SW 1271 (cell line): ENCODE results near the gene ZNF568.

Source experiments
- DNase-seq, 2 experiments: peaks; one replicate each; lab custom pipeline; 2025; lab: John Stamatoyannopoulos, UW

The ZNF568 gene

DNA sequence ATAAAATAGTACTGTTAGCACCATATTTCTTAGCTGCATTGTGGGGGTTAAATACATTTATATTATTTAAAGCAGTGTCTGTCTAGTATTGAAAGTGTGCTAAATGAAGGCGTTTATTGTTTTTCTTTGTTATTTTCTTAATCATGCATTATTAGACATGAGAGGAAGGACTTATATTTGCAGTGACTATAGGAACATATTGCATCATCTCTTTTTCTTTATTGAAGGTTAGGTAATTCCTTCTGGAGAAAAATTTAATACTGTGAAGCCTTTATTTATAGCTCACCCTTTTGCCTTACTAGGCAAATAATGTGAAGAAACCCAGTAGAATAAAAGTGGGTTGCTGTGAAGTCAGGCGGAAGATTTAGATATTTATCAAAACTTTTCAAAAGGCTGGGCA, 83.2 kb downstream of the ZNF568 start:
- no peak for DNase-seq

DNA sequence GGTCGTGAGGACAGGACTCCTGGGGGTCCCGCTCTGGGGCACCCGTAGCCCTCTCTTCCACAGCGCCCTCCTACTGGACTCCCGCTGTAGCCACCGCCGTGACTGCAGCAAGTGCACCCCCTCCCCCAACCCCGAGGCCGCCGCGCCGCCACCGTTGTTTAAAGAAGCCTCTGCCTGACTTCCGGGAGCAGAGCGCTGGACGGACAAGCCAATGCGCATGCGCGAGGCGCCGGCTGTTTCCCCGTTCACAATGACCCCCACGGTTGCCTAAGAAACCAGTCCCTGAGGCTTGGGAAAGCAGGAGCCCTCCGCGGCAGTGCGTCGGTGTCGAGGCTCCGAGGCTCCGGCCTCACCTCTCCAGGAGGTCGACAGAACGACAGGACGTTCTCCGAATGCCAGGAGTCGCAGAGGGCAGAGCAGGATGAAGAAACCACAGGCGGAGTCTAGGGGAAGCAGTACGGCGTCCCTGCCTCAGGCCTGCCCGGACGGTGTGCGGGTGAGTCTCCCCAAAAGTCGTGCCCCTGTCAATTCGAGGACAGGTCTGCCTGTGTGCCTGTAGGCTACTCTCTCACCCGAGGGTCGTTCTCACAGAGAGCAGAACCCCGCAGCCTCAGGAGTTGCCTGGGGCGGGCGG, 91.6 kb downstream of the ZNF568 start:
- no peak for DNase-seq

DNA sequence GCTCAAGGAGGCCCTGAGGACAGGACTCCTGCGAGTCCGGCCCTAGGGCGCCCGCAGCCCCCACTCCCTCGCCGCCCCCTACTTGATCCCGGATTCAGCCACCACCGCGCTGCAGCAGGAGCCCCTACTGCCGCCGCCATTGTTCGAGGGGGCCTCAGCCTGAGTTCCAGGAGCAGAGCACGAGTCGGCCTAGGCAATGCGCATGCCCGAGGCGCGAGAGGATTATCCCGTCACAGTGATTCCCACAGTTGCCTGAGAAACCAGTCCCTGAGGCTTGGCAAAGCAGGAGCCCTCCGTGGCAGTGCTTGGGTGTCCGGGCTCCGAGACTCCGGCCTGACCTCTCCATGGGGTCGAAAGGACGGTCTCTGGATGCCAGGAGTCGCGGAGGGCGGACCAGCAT, 93.7 kb downstream of the ZNF568 start:
- DNase-seq: no peak

DNA sequence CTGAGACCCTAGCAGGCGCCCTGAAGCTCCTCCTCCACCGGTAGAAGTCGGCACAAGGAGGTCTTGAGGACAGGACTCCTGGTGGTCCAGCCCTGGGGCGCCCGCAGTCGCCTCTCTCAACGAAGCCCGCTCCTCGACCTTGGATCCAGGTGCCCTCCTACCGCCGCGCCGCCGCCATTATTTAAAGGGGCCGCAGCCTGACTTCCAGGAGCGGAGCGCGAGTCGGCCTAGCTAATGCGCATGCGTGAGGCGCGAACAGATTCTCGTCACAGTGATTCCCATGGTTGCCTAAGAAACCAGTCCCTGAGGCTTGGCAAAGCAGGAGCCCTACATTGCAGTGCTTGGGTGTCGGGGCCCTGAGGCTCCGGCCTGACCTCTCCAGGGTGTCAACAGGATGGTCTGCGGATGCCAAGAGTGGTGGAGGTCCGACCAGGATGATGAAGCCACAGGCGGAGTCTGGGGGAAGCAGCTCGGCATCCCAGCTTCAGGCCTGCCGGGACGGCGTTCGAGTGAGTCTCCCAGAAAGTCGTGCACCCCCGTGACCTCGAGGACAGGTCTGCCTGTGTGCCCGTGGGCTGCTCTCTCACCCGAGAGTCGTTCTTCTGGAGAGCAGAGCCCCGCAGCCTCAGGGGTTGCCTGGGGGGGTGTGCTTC, 96.1 kb downstream of the ZNF568 start:
- no peak for DNase-seq

DNA sequence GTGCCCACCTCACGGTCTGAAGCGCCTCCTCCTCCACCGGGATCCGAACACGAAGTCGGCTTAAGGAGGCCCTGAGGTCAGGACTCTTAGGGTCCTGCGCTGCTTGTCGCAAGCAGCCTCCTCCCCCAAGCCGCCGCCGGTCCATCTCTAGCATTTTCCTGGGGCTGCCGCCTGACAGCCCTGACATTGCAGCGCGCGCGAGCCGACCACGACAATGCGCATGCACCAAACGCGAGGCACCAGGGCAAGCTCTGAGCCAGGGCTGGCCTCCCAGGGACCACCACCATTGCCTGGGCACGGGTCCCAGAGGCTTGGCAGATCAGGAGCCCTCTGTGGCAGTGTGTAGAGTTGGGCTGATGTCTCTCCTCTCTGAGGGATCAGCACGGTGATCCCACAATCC, 98.3 kb downstream of the ZNF568 start:
- no peak for DNase-seq

DNA sequence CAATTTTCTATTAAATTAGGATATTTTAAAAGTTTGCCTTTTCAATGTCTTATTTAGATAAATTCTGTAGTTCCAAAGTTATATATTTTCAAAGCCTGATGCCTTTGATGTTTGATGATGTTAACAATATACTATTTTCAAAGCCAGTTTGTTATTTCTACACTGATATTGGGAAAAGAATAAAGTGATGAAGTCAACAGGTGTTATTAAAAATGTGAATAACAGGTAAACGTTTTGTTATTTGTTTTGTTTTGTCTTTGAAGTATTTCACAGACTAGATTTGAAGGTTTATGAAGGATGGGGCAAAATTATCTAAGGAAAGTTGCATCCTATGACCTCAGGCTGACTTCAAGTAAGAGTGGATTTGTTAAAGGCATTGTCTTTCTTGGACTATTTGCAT, 129.0 kb downstream of the ZNF568 start:
- no peak for DNase-seq
